Amniotic stem cell (primary cell): ENCODE data around the gene HAO2.

Experiments
- DNase-seq: peaks from one replicate; lab custom pipeline; 2025; lab: John Stamatoyannopoulos, UW

HAO2 gene

DNA sequence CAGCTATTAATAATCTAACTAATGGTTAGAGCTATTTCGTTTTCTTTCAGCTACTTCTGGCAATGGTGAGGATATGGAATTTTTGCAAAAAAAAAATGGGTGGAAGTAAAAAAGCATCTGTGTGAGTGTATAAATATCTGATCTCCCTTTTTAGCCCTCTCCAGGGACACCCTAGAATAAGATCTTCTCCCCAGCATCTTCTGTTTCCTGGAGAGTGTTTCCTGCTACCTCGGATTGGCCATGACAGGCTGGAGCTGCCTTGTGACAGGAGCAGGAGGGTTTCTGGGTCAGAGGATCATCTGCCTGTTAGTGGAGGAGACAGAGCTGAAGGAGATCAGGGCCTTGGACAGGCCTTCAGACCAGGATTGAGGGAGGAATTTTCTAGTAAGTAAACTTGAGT, 70.2 kb downstream of the HAO2 start:
- DNase-seq: no peak

DNA sequence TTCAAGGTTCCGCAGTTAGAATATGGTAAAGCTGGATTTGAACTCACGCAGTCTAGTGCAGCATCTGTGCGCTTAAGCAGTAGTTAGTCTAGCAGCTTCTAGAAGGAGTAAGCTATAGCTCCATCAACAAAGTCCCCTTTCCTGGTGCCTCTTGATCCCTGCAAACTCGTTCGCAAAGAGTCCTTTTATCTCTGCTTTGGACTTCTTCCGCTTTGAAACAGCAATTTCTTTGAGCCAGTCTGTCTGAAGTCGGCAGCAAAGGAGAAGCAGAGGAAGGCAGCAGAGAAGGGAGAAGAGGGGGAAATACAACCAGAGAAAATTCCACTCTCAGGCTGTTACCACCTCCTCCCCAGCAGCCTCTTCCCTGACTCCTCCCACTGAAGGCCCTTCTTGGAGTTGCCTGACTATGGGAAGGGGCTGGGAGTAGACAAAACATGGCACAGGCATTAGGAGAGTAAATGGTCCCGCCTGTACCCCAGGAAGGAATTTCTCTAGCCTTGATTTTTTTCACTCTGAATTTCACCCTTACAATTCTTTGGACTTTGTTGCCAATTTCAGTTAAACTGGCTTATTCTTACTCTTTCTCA, 72.2 kb downstream of the HAO2 start:
- DNase-seq: no peak

DNA sequence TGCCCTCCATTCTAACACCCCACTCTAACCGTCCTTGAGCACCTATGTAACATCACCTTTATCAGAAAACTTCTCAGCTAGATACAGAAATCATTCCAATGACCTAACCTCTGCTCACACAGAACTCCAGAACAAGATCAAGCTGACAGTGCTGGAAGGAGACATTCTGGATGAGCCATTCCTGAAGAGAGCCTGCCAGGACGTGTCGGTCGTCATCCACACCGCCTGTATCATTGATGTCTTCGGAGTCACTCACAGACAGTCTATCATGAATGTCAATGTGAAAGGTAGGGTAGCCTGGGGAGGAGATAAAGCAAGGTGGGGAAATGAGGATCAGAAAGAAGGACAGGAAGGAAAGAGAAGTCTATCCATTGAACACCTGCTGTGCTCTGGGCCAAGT, 74.2 kb downstream of the HAO2 start:
- DNase-seq: no peak
